NCI-H748 treated with DMSO at 0.1 percent for 48 hours (cell line): ENCODE measurements around the gene NOD2.

Experiments used
- DNase-seq: peaks from one replicate; lab custom pipeline; 2025; lab: John Stamatoyannopoulos, UW

Gene NOD2

GRCh38 chr16:50742576-50743200 lies 49.3 kb downstream of the NOD2 start:
- DNase-seq: no peak

- DNase-seq: no peak
These were observed 50.3 kb downstream of the NOD2 start for GRCh38 chr16:50743581-50744225.

- DNase-seq: no peak
These were observed 51.5 kb downstream of the NOD2 start for GRCh38 chr16:50744881-50745280.

- no peak for DNase-seq
These were observed 52.5 kb downstream of the NOD2 start for GRCh38 chr16:50745940-50746339.

GRCh38 chr16:50747207-50747956 lies 54.0 kb downstream of the NOD2 start:
- DNase-seq: no peak

- no peak for DNase-seq
These were observed 58.1 kb downstream of the NOD2 start for GRCh38 chr16:50751528-50751927.

- DNase-seq: no peak
These were observed 59.2 kb downstream of the NOD2 start for GRCh38 chr16:50752471-50753235.

- DNase-seq: no peak
These were observed 63.1 kb downstream of the NOD2 start for GRCh38 chr16:50756473-50756872.

GRCh38 chr16:50761267-50761666 lies 67.9 kb downstream of the NOD2 start:
- no peak for DNase-seq

GRCh38 chr16:50762241-50762640 lies 68.8 kb downstream of the NOD2 start:
- DNase-seq: no peak

GRCh38 chr16:50763211-50763610 lies 69.8 kb downstream of the NOD2 start:
- no peak for DNase-seq

GRCh38 chr16:50765260-50765659 lies 71.9 kb downstream of the NOD2 start:
- no peak for DNase-seq

GRCh38 chr16:50765861-50766260 lies 72.5 kb downstream of the NOD2 start:
- DNase-seq: no peak

- DNase-seq: no peak
These were observed 73.8 kb downstream of the NOD2 start for GRCh38 chr16:50767197-50767596.

GRCh38 chr16:50771366-50771765 lies 78.0 kb downstream of the NOD2 start:
- DNase-seq: no peak

- no peak for DNase-seq
These were observed 81.0 kb downstream of the NOD2 start for GRCh38 chr16:50774405-50774804.

GRCh38 chr16:50774960-50775359 lies 81.6 kb downstream of the NOD2 start:
- DNase-seq: no peak

GRCh38 chr16:50776037-50776436 lies 82.6 kb downstream of the NOD2 start:
- no peak for DNase-seq

- no peak for DNase-seq
These were observed 85.1 kb downstream of the NOD2 start for GRCh38 chr16:50778284-50779163.

- DNase-seq: no peak
These were observed 87.6 kb downstream of the NOD2 start for GRCh38 chr16:50781043-50781442.

- no peak for DNase-seq
These were observed 88.1 kb downstream of the NOD2 start for GRCh38 chr16:50781518-50781917.
